Stimulated activated CD4-positive, alpha-beta T cell treated with anti-CD3 and anti-CD28 coated beads, Interleukin-2, amount 100 ng/mL, for 4 hours (primary cell): ENCODE measurements around the gene SYT2.

Experiments used
- DNase-seq: peaks from one replicate; pipeline ENCODE4 v3.0.0-alpha.2; 2020; ENCODE audit warnings: low read depth

Gene SYT2

DNA sequence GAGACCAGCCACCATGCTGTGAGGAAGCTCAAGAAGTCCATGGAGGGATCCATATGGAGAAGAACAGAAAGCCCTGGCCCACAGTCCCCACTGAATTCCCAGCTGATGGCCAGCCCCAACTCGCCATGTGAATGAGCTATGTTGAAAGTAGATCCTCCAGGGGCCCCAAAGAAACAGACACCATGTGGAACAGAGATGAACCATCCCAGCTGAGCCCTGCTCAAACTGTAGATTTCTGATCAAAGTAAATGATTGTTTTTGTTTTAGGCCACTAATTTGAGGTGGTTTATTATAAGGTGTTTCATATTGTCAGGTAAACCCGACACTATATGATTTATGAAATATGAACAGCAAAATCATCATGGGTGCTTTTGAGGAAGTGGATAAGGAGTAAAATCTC lies 32.8 kb downstream of the SYT2 start:
- DNase-seq = no peak

DNA sequence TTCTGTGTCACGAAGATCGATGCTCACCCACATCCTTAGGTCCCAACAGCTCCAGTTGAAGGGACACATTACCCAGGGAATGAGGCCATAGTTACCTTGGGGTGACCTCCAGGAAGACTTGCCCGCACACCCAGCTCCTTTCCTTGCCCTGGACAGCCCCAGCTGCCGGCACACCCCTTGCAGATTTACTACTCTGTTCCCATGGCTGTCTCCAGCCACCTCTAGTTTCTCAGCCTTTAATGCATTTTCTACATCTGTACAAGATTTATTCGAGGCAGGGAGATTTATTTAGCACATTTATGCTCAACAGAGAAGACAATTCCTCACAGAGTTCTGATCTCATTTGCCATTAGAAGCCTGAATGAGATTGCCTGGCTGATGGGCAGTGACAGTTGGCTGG lies 36.7 kb downstream of the SYT2 start:
- no peak for DNase-seq

DNA sequence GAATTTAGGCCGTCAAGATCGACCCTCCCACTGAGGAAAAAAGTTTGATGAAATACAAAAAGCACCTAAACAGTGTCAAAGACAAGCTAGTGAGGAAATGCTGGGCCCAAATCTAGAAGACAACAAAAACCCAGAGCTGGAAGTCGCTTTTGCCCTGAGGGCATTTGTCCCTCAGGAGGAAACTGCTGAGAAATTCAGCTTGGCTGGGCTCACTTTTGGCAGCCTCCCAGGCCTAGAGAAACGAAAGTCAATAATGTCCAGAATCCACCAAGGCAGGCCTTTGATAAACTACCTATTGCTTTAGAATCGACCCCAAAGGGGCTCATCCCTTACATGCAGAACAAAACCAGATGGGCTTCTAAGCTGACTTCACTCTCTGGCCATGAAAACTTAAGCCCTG lies 38.9 kb downstream of the SYT2 start:
- DNase-seq = no peak

DNA sequence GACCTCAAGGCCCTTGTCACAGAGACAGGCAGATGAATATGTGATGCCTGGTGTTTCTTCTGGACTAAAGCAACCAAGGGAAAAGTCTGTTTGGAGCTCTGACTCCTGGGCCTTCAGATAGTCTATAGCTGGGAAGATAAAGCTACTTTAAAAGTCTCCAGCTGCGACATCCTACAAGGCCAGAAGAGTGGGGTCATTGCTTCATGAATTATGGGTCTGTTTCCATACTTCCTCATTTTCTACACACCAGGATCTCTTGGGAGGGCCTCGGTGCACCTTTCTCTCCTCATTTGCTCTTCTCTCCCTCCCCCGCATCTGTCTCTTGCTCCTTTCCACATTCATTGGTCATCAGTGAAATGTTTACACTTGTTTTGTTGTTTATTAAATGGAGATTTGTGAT lies 44.8 kb downstream of the SYT2 start:
- DNase-seq = no peak

DNA sequence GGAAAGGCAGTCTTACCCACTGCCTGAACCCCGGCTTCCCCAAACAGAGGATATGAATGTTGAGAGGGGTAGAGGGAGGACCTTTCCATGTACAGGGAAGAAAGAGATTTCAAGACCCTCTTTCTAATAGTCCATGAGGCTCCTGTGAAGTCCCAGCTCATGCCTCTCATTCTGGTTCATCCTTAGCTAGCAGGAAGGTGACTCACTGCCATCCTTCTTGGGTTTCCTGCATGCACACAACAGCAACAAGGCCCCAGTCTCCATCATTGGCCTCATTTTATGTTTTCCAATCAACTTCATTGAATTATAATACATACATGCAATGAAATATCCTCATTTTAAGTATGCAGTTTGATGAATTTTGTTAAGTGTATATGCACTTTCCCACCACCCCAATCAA lies 46.2 kb downstream of the SYT2 start:
- no peak for DNase-seq

DNA sequence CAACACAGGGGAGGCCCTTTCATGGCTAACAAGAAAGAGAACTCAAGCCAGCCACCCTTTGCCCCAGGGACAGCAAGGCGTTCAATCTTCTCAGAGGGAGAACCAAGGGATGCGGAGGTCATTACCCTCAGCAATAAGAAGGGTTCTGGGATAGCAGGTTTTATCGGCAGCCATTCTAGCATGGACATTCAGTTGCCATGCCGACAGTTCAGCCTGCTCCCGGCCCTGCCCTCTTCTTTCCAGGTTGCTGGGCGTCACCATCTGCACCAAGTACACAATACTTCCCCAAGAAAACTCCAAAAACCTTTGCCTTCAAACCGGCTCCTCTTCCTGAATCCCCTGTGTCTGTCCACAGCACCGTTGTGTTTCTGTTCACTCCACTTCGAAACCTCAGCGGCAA lies 47.1 kb downstream of the SYT2 start:
- no peak for DNase-seq

DNA sequence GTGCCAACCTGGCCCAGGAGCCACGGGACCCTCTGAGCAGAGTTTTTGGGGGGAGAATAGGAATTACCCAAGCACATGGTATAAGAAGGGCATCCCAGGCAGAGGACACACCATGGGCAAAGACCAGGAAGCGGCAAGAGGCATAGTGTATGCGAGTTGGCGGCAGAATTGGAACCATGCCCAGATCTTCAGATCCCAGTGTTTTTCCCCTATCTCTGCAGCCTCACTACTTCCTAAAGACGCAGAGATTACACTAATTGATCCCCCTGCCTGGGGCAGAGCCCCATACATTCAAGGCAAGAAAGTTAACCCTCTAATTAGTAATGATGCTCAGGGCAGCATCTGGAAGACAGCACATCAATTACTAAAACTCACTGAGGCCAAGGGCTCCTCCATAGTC lies 48.2 kb downstream of the SYT2 start:
- DNase-seq = no peak

DNA sequence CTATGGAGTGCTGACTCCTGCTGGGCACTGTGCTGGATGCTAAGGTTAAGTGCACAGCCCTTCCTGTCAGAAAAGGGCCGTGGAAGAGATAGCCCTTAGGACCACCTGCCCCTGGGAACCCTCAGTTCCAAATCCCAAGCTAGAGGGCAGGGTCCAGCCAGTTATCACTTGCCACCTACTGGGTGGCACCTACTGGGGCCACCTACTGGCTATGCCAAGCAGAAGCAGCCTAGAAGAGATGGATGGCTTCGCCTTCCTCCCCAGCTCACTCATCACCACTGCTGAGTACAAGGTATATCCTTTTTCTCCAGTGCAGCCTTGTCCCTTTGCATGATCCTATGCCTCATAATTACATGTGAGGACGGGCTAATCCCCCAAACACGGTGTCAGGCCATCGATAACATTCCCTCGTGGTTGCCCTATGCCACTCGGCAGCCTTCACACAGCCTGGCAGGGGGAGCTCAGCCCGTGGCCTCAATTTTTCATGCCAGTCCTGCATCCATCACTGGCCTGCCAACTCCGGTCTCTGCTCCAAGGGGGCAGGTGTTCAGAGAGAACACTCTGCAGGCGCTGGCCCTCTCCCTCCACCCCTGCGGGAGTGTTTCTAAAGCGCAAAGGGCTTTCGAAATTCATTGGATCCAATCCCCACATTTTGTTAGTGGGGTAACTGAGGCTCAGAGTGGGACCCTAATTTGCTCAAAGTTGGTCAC lies 49.0 kb downstream of the SYT2 start:
- DNase-seq = no peak

DNA sequence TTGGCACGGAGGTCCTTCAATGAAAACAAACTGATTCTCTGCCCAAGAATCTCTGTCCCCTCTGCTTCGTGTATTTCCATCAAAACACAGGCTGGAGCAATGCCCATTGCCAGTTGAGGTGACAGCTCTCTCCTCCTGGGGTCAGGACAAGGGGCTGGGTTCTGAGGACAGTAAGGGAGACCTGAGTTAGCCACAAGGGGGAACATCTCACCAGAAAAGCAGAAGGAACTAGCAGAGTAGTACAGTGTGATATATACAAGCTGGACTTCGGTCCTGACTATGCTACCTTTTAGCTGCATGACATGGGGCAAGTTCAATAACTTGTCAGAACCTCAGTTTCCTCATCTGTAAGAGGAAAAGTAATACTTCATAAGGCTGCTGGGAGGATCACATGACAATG lies 50.3 kb downstream of the SYT2 start:
- no peak for DNase-seq

DNA sequence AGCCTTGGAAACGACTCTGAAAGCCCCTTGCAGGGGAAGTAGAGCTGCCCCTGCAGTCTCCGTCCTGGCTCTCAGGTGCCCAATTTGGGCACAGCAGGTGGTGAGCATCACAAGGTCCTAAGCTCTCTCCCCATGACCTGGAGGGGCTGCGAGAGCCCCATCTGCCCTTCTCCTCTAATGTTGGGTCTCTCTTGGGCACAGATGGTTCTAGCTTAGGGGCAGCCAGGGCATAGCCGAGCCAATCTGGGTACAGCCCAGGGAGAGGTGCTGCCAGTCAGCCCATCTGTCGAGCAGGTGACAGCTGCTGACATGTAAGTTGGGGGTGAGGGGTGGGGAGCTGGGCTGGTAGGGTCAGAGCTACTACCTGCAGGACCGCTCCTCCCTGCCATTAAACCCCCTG lies 50.7 kb downstream of the SYT2 start:
- no peak for DNase-seq

DNA sequence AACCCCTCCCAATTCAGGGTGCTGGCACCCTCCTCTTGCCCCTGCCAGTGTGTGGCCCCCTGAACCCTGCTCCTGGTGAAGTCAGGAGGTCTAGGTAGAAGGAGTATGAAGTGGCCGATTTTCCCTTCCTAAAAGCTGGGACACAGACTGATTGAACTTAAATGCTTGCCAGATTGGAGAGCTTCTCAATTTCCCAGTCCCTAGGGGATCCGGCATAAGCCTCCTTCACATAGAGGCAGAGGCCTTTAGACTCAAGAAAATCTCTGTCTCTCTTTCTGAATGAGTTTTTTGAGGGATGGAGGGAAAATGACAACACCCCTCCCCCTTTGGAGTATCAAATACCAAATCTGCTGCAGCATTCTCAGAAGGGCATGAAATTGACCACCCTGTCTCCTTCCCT lies 51.5 kb downstream of the SYT2 start:
- no peak for DNase-seq

DNA sequence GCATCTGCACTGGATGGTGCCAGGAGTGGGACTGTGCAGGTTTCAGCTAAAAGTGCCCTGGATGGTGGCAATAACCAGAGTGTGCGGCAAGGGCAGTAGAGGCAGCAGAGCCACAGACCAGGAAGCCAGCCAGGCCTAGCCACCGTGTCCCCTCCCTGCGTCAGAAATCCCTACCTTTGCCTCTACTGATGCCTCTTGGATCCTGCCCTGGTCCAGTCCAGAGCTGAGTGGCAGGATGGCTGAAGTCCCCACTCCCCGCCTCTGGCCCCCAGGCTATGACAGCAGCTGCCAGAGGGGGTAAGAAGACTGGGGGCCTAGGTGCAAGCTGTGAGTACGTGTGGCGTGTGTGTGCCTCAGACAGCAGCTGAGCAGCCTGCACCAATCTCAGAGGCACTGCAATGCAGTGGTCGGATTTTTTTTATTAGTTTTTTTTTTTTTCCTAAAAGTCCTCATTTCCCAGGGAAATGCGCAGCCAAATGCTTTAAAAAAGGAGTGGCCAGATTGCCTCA lies 51.9 kb downstream of the SYT2 start:
- no peak for DNase-seq

DNA sequence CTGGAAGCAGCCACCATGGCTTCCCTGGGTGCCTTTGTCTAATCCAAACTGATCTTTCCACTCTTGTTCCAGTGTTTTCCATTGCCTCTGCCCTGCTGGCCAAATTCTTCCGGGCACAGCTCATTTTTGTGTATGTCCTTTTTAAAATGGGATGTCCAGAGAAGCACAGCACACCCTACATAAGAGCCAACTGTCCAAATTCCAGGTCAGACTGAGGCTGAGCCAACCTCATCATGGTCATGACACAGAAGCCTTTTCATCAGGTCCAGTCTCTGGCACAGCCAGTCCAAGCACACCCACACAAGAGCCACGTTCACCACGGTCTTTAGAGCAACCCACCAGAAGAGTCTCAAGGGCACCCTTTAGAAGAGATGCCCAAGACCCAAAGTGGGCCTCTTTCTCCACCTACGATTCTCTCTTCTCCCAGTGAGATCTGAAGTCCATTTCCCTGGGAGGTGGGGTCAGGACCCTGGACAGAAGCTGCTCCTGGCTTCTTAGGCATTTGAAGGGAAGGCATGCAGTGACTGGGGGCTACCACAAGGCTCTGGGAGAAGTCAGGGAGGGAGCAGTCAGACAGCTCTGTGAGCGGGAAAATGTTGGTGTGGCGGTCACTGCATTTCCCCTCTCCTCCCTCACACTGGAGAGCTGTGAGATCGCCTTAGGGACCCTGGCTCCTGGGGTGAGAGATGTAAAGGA lies 53.2 kb downstream of the SYT2 start:
- DNase-seq = no peak

DNA sequence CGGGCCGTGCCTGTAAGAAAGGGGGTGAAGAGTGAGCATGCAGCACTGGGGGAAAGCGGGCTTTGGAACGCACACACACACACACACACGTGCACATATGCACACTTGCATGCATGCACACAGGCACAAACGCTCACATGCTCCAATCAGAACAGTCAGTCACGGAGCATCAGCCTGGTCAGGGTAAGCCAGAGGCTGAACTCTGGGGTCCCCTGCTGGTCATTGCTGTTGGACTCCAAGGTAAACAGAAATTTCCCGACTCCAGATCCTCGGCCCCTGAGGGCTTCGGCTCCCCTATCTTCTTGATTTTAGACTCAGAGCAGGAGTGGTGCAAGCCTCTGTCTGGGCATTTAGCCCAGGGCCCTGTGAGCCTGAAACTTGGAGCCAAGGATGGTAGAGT lies 54.2 kb downstream of the SYT2 start:
- no peak for DNase-seq

DNA sequence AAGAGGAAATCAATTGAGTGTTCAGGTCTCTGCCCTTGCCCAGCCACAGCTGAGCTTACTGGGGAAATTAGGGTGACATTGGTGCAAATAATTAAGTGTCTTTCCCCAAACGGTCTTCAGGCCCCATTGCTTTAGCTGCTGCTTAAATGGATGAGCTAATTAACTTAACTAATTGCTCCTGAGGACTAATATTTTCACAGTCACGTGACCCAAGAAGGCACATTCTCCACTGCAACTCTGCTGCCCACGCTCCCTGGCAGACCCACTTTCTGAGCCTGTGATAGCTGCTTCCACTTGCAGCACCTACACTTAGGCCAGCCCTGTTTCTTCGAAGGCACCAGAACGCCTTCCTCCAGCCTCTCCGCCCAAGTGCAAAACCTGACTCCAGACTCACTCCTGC lies 56.2 kb downstream of the SYT2 start:
- no peak for DNase-seq

DNA sequence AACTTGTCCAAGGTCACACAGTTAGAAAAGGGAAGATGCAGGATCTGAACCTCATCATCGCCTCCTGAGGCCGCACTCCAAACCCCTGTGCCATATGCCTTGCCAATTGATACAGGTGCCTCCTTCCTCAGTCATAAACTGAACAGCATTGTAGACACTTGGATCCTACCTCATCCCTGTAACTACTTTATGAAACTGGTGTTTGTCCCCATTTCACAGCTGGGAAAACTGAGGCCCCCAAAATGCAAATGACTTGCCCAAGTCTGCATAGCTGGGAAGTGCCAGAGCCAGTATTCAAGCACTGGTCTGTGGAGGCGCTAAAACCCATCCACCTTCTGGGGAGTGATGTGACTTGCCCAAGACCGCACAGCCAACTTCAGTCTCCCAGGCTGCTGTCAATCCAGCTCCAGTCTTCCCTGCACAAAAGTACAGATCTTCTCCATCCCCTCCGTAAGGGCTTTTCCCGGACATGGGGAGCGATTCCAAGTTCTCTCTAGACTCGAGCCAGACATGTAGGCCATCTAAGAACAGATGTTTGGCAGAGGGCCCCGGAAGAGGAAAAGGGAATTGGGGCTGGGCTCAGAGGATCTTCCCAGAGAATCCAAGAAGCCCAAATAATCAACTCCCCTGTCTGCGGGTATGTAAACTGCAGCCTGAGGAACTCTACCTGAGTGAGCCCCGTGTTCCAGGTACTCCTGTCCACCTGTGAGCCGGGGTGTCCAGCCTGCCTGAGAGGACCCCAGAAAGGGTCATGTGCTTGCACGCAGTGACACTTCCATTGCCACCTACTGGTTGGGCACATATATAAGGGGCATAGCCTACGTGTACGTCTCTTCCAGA lies 60.5 kb downstream of the SYT2 start:
- no peak for DNase-seq

DNA sequence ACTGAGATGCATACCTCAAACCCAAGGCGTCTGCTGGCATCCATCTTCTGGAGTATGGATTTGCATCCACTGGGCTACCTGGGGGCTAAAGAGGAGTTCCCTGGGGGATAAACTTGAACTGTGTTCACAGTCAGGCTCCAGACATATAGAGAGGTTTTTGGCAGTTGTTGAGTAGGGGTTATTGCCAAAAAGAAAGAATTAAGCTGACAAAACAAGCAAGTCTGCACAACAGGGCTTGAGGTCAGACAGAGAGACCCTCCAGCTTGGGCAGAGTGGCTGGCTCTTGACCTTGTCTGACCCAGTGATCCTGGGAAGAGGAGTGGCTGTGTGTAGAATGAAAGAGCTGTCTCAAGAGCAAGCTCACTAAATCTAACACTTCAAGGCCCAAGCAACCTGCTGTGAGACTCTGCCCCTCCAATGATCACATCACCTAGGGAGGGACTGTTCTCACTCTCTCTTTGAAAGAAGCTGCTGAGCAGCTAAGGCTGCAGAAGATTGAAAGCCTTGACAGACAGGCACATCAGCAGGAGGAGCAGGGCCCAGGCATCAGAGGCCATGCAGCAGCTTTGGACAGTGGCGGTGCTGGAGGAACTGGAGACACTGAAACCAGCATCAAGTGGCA lies 61.5 kb downstream of the SYT2 start:
- DNase-seq = no peak

DNA sequence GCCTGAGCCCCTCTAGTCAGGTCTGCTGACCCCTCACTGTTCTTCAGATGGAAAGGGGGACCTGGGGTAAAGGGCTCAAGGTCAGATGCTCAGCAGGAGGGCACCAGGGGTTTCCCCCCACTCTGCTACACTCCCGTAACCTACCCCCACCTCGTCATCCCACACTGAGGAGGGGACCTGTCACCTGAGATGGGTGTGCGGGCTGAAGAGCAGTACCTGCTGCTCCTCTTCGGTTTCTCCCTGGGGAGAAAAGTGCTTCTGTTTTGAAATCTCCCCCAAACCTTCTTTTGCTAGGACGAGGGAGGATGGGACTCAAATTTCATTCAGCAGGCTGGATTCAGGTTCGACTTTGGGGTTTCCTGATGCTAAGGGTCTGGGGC lies 65.2 kb downstream of the SYT2 start:
- no peak for DNase-seq

DNA sequence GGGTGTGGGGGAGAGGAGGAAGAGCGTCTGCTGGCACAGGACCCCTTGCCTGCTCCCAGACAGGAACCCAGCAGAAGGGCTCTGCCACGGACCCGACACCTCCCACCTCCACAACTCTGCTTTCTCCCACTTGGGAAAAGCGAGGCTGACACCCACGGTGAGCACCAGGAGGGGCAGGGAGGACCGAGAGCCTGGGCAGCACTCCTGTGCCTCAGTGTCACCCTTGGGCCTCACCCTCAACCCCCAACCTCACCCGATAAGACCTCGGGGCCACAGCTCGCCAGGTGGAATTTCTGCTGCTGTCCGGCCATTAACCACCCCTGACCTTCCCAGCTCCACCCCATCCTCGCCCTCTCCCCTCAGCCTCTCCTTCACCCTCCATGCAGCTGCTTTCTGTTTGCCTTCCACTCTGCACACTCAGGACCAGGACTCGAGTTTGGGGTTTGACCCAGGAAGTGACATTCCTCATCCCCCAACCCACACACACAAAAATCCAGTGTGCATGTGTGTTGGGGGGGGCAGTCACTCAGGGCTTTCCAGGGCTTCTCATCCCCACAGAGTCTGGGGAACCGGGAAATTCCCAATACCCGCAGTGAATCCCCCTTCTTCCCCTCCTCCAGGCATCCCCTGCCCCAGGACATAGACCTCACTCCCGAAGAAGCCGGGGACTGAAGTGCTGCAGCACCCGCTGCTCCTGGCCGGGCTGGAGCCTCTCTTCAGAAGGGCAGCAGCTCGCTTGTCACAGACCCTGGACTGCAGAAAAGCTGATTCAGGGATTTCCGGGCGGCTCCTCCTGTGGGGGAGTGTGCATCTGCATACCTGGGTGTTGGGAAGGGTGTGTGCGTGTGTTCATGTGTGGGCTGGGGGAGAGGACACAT lies 65.8 kb downstream of the SYT2 start:
- no peak for DNase-seq

DNA sequence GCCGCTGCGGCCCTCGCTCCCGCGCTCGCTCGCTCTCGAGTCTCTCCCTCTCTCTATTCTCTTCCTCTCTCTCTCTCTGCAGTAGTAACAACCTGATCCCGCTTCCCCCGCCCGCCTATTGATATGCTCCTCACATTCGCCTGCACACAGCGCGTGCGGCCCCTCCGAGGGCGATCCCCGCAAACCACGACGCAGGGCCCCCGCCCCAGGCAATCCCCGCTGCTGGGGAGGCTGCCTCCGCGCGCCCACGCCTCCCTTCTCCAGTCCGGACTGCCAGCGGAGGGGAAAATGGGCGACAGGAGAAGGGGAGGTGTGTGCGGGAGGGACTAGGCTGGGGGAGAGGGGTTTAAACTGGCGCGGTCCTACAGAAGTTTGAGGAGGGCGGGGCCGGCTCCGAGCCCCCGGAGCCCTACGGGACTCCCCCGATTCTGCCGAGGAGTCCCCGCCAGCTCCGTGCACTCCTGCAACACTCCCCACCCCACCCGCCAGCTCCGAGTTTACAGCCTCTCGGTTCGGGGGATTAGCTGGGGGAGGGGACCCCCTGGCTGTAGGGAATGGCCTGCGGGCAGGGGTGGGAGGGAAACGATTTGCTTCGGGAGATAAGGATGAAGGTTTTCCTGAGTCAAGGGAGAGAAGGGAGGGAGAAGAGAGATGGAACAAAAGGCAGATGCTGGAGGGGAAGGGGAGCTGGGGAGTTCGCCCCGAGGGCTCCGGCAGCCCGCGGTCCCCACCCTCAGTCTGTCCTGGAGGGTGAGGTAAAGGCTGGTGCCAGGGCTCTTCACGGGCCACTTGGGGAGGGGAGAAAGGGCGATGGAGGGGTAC lies 66.6 kb downstream of the SYT2 start:
- DNase-seq = no peak
